SK-MEL-5 (cell line): ENCODE measurements around the gene PCDHGA1. TPM values are rescaled to one million over a fixed set of nuclear protein-coding genes. Genes with fewer than 3 reads are reported as not detected.

Experiments used
- DNase-seq: peaks from one replicate; pipeline ENCODE4 v3.0.0-alpha.2; 2016; ENCODE audit warnings: low read depth, low spot score
- in situ Hi-C: cut with HindIII; loops from 2 replicates; pipeline ENCODE4 v1.10.0; 2016; ENCODE audit warnings: low sequenced_read_pairs, high pct_unique_total_duplicates, low pct_unique_long_range_greater_than_20kb
- total RNA-seq: library from RNA; depleted of rRNA; stranded (reverse); fragments of >200 nt; shearing (Covaris generic); gene quantifications from 2 replicates; pipeline ENCODE4 v1.2.3, GENCODE V29; 2014

Gene PCDHGA1
- total RNA-seq, 1 experiment from 2014 or later, result 0.63 TPM

- in situ Hi-C loops, result no loop called here
- no peak for DNase-seq
These were observed 195.3 kb downstream of the PCDHGA1 start for GRCh38 chr5:141525653-141526052.

- in situ Hi-C loops, result no loop called here
- DNase-seq, result no peak
These were observed 197.1 kb downstream of the PCDHGA1 start for GRCh38 chr5:141527426-141527825.

GRCh38 chr5:141528291-141528984 lies 198.1 kb downstream of the PCDHGA1 start:
- DNase-seq, result no peak
- in situ Hi-C loops, result no loop called here

- in situ Hi-C loops, result no loop called here
- DNase-seq, result no peak
These were observed 198.7 kb downstream of the PCDHGA1 start for GRCh38 chr5:141529002-141529401.

GRCh38 chr5:141529873-141530272 lies 199.6 kb downstream of the PCDHGA1 start:
- DNase-seq, result no peak
- in situ Hi-C loops, result no loop called here

- no peak for DNase-seq
- in situ Hi-C loops, result no loop called here
These were observed 202.4 kb downstream of the PCDHGA1 start for GRCh38 chr5:141532726-141533125.

GRCh38 chr5:141533897-141534296 lies 203.6 kb downstream of the PCDHGA1 start:
- in situ Hi-C loops, result no loop called here
- DNase-seq, result no peak

GRCh38 chr5:141534492-141535213 lies 204.3 kb downstream of the PCDHGA1 start:
- in situ Hi-C loops, result no loop called here
- DNase-seq, result no peak

- no peak for DNase-seq
- in situ Hi-C loops, result no loop called here
These were observed 212.7 kb downstream of the PCDHGA1 start for GRCh38 chr5:141543053-141543452.

GRCh38 chr5:141547488-141547887 lies 217.2 kb downstream of the PCDHGA1 start:
- DNase-seq, result no peak
- in situ Hi-C loops, result no loop called here

GRCh38 chr5:141547921-141548320 lies 217.6 kb downstream of the PCDHGA1 start:
- in situ Hi-C loops, result no loop called here
- DNase-seq, result no peak

GRCh38 chr5:141557681-141558136 lies 227.4 kb downstream of the PCDHGA1 start:
- DNase-seq, result peak; percentile 90
- in situ Hi-C loops, result no loop called here

- no peak for DNase-seq
- in situ Hi-C loops, result no loop called here
These were observed 227.8 kb downstream of the PCDHGA1 start for GRCh38 chr5:141558150-141558549.

GRCh38 chr5:141559461-141559860 lies 229.1 kb downstream of the PCDHGA1 start:
- no peak for DNase-seq
- in situ Hi-C loops, result no loop called here

- no peak for DNase-seq
- in situ Hi-C loops, result no loop called here
These were observed 229.8 kb downstream of the PCDHGA1 start for GRCh38 chr5:141560151-141560550.

GRCh38 chr5:141560725-141561483 lies 230.6 kb downstream of the PCDHGA1 start:
- peak; percentile 95 for DNase-seq
- in situ Hi-C loops, result no loop called here
